ENCODE measurements around the gene IDUA. TPM values are rescaled to one million over a fixed set of nuclear protein-coding genes. Genes with fewer than 3 reads are reported as not detected.

Gene IDUA
- total and polyA plus RNA-seq, 12 donors, result 4.6 to 13.3 (median 8.7) TPM

DNA sequence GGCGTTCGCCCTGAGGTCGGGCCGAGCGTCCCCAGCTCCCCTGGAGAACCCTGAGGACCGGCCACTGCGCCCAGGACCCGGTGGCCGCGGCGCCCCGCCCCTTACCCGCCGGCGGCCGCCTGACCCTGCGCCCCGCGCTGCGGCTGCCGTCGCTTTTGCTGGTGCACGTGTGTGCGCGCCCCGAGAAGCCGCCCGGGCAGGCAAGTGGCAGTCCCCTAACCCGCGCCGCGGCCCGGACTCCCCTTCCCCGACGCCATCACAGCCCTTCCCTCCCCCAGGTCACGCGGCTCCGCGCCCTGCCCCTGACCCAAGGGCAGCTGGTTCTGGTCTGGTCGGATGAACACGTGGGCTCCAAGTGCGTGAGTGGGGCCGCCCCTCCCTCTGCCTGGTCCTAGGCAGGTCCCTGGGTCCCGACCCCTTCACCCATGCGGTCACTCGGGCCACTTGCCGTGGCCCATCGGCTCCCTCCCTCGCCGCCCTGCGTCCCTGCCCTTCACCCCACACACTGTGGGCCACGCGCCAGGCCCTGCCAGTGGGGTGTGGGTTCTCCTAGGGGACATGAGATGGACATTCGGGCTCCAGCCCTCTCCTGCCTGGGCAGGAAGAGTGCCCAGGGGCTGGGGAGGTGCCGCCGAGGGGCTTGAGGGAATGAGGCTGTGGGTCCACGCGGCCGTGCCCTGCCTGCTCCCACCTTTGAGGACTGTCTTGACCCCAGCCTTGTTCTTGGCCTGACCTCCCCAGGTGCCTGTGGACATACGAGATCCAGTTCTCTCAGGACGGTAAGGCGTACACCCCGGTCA is 16.6 kb downstream of the IDUA start:
- intact Hi-C loops (cut with DNase I), result no loop called here
- no peak overlapping the region for H3K27ac ChIP-seq
- H3K9me3 ChIP-seq, result no peaks in the 10 kb centered on the region
- peaks cover 5 to 24% (median 17%) of the 10 kb centered on the region in 9 donors for H3K4me1 ChIP-seq
- no peak for DNase-seq
- TF ChIP-seq, protein P1, sequence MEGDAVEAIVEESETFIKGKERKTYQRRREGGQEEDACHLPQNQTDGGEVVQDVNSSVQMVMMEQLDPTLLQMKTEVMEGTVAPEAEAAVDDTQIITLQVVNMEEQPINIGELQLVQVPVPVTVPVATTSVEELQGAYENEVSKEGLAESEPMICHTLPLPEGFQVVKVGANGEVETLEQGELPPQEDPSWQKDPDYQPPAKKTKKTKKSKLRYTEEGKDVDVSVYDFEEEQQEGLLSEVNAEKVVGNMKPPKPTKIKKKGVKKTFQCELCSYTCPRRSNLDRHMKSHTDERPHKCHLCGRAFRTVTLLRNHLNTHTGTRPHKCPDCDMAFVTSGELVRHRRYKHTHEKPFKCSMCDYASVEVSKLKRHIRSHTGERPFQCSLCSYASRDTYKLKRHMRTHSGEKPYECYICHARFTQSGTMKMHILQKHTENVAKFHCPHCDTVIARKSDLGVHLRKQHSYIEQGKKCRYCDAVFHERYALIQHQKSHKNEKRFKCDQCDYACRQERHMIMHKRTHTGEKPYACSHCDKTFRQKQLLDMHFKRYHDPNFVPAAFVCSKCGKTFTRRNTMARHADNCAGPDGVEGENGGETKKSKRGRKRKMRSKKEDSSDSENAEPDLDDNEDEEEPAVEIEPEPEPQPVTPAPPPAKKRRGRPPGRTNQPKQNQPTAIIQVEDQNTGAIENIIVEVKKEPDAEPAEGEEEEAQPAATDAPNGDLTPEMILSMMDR (IDR thresholded peaks at IDR 0.05), result no peak
- H3K27me3 ChIP-seq, result peaks cover 52 to 96% (median 86%) of the 10 kb centered on the region in 7 donors
- ATAC-seq, result peak in 2 of 8 donors; percentile 10 to 11
- H3K4me3 ChIP-seq, result no peak overlapping the region
- H3K36me3 ChIP-seq, result no peaks in the 10 kb centered on the region
- 26 to 29% methylated on average over 59 to 62 of the region's 63 CpGs for WGBS, 2 donors

DNA sequence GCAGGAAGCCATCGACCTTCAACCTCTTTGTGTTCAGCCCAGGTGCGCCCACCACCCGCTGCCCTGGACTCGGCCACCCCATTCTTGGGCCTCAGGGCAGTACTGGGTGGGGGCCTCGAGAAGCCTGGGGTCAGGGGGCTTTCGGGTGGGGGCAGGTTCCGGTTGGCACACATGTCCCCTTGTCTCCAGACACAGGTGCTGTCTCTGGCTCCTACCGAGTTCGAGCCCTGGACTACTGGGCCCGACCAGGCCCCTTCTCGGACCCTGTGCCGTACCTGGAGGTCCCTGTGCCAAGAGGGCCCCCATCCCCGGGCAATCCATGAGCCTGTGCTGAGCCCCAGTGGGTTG is 17.2 kb downstream of the IDUA start:
- Histone ChIP-seq H3K4me1 (peaks cover 8 to 29% (median 22%) of the 10 kb centered on the region in 9 donors), H3K4me3 (no peak overlapping the region), H3K9me3 (no peaks in the 10 kb centered on the region), H3K27me3 (peaks cover 52 to 96% (median 89%) of the 10 kb centered on the region in 7 donors), H3K27ac (no peak overlapping the region), H3K36me3 (no peaks in the 10 kb centered on the region)
- TF ChIP-seq, protein P1 (IDR thresholded peaks at IDR 0.05), result no peak
- peak in 1 of 8 donors; percentile 10 for ATAC-seq
- intact Hi-C loops (cut with DNase I), result no loop called here
- no peak for DNase-seq
- WGBS, 2 donors, result 88 to 90% methylated on average over 13 of the region's 13 CpGs

DNA sequence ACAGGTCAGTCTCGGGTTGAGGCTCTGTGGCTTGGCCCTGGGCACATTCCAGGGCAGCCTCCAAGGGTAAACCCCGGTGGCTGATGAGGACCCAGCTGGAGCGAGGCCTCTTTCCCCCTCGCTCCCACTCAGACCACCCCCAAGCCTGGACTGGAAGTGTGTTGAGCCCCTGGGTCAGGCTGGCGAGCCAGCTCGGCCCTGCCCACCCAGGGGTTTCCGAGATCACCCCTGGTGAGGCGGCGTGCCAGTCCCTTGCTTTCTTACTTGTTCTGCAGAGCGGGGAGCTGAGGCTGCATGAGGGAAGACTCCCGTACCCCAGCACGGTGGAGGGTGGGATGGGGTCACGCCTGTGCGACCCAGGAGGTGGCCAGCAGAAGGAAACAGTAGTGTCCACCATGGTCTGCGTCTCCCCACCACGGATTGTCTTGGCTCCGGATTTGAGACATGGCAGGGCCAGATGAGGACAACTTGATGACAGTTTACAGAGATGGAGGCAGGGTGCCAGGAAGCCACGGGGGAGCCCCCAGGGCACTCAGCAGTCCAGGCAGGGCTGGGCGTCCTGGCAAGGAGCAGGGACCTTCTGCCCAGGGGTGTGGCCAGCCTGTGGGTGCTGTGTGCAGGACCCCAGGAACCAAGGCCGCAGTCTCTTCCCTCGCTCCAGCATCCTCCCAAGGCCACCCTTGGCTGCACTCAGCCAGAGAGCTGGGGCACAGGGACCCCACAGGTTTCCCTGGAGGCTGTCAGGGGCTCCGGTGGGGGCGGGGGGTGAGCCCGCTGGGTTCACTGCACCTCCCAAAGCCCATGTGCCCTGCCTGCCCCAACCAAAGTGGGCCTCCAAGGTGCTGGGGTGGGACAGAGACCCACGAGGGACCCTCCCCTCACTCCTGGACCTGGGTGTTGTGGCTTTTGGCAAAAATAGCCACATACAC is 18.0 kb downstream of the IDUA start:
- H3K4me1 ChIP-seq, result peaks cover 10 to 32% (median 25%) of the 10 kb centered on the region in 9 donors
- peak in 1 of 2 donors; percentile 62 for DNase-seq
- peak in 5 of 8 donors; percentile 14 to 65 (median 49) for ATAC-seq
- intact Hi-C loops (cut with DNase I), result no loop called here
- peaks cover 52 to 93% (median 87%) of the 10 kb centered on the region in 7 donors for H3K27me3 ChIP-seq
- H3K4me3 ChIP-seq, result no peak overlapping the region
- H3K27ac ChIP-seq, result no peak overlapping the region
- H3K9me3 ChIP-seq, result no peaks in the 10 kb centered on the region
- TF ChIP-seq, protein P1 (IDR thresholded peaks at IDR 0.05), result no peak
- H3K36me3 ChIP-seq, result no peaks in the 10 kb centered on the region
- 47 to 57% methylated on average over 25 of the region's 25 CpGs for WGBS, 2 donors

DNA sequence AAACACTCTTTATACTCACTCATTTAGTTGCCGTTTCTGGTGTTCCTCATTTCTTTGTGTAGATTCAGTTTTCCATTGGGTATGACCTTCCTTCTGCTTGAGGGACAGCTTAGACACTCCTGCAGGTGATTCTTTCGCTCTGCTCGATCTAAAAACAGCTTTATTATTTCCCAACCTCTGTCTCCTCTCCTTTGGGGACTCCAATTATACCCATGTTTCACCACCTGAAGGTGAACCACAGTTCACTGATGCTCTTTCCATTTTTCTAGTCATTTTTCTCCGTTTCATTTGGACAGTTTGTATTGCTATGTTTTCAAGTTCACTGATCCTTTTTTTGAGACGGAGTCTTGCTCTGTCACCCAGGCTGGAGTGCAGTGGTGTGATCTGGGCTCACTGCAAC is 20.0 kb downstream of the IDUA start:
- intact Hi-C loops (cut with DNase I), result no loop called here
- H3K27me3 ChIP-seq, result peaks cover 36 to 72% (median 68%) of the 10 kb centered on the region in 7 donors
- WGBS, 2 donors, result 91% methylated on average over 5 of the region's 5 CpGs

More for the DNA sequence above, 20.0 kb downstream of the IDUA start:
- Histone ChIP-seq H3K27ac (no peak overlapping the region), H3K4me3 (no peak overlapping the region), H3K4me1 (peaks cover 17 to 42% (median 38%) of the 10 kb centered on the region in 9 donors), H3K36me3 (no peaks in the 10 kb centered on the region), H3K9me3 (no peaks in the 10 kb centered on the region)
- ATAC-seq (no peak), DNase-seq (no peak)
- TF ChIP-seq, protein P1 (IDR thresholded peaks at IDR 0.05), result no peak
